HepG2 (cell line): ENCODE measurements around the gene IGIP. TPM values are rescaled to one million over a fixed set of nuclear protein-coding genes. Genes with fewer than 3 reads are reported as not detected.

Experiments used
- FIP1L1 ChIP-seq: fragments of 200-400 bp; formaldehyde crosslinking; IDR thresholded peaks from 2 replicates; pipeline ENCODE4 v1.6.1; 2018; ENCODE audit warnings: low read depth, mild to moderate bottlenecking, low read length, moderate library complexity, borderline replicate concordance; ENCODE audit not compliant: insufficient read depth
- GTF2F1 ChIP-seq: fragments of 150-350 bp; IDR thresholded peaks from 2 replicates; pipeline ENCODE4 v1.6.1; 2014; ENCODE audit warnings: low read length
- NCOR1 ChIP-seq: fragments of 200-600 bp; sonication (generic); IDR thresholded peaks from 2 replicates; pipeline ENCODE4 v1.7.0; 2017; ENCODE audit warnings: antibody characterized with exemption, low read length, borderline replicate concordance
- NR3C1 ChIP-seq: sonication (generic); formaldehyde crosslinking; IDR thresholded peaks from 2 replicates; pipeline ENCODE4 v1.4.0; 2020; ENCODE audit warnings: missing genetic modification reagents
- PITX1 ChIP-seq: sonication (generic); formaldehyde crosslinking; IDR thresholded peaks from 2 replicates; pipeline ENCODE4 v1.5.1; 2020; ENCODE audit warnings: mild to moderate bottlenecking, missing genetic modification reagents
- RARG ChIP-seq: sonication (generic); formaldehyde crosslinking; IDR thresholded peaks from 2 replicates; pipeline ENCODE4 v1.4.0; 2020; ENCODE audit warnings: low read depth, mild to moderate bottlenecking, missing genetic modification reagents
- REL ChIP-seq: sonication (generic); formaldehyde crosslinking; conservative IDR thresholded peaks from 2 replicates; pipeline ENCODE4 v1.8.0; 2022; ENCODE audit warnings: mild to moderate bottlenecking, missing genetic modification reagents, moderate library complexity
- SAFB2 ChIP-seq: sonication (generic); formaldehyde crosslinking; IDR thresholded peaks from 2 replicates; pipeline ENCODE4 v1.5.1; 2020; ENCODE audit warnings: missing genetic modification reagents, low read depth, mild to moderate bottlenecking, borderline replicate concordance
- SMAD1 ChIP-seq: sonication (generic); formaldehyde crosslinking; IDR thresholded peaks from 2 replicates; pipeline ENCODE4 v1.4.0; 2020; ENCODE audit warnings: missing genetic modification reagents, low read depth, mild to moderate bottlenecking, borderline replicate concordance
- SMC3 ChIP-seq: IDR thresholded peaks from 2 replicates; pipeline ENCODE4 v1.6.1; 2011; ENCODE audit warnings: low read length, improper control_type of control experiment
- SOX6 ChIP-seq, 2 experiments: fragments of 450-650 bp in 1 of 2; sonication (generic) in 1 of 2; formaldehyde crosslinking in 1 of 2; IDR thresholded peaks; 2 replicates each; pipeline versions ENCODE4 v1.4.0 to v1.6.1; 2017 to 2020; ENCODE audit warnings: antibody characterized with exemption in 1 of 2, mild to moderate bottlenecking in 1 of 2, missing genetic modification reagents in 1 of 2
- TARDBP ChIP-seq: sonication (generic); formaldehyde crosslinking; IDR thresholded peaks from 2 replicates; pipeline ENCODE4 v1.8.0; 2022; ENCODE audit warnings: mild to moderate bottlenecking, missing genetic modification reagents
- ZNF260 ChIP-seq: sonication (generic); formaldehyde crosslinking; IDR thresholded peaks from 2 replicates; pipeline ENCODE4 v1.4.0; 2020; ENCODE audit warnings: missing genetic modification reagents, low read depth, mild to moderate bottlenecking, borderline replicate concordance
- ZNF292 ChIP-seq: sonication (generic); formaldehyde crosslinking; IDR thresholded peaks from 2 replicates; pipeline ENCODE4 v1.8.1; 2022; ENCODE audit warnings: mild to moderate bottlenecking, low read depth, missing genetic modification reagents, borderline replicate concordance
- ZNF296 ChIP-seq: sonication (generic); formaldehyde crosslinking; conservative IDR thresholded peaks from 2 replicates; pipeline ENCODE4 v1.5.0; 2020; ENCODE audit warnings: mild to moderate bottlenecking, missing genetic modification reagents
- ZNF543 ChIP-seq: sonication (generic); formaldehyde crosslinking; IDR thresholded peaks from 2 replicates; pipeline ENCODE4 v1.4.0; 2020; ENCODE audit warnings: mild to moderate bottlenecking, missing genetic modification reagents
- ZNF552 ChIP-seq: sonication (generic); formaldehyde crosslinking; IDR thresholded peaks from 2 replicates; pipeline ENCODE4 v1.9.0; 2022; ENCODE audit warnings: missing genetic modification reagents, mild to moderate bottlenecking, borderline replicate concordance
- ZNF678 ChIP-seq: sonication (generic); formaldehyde crosslinking; IDR thresholded peaks from 2 replicates; pipeline ENCODE4 v1.4.0; 2020; ENCODE audit warnings: mild to moderate bottlenecking, missing genetic modification reagents
- ZNF879 ChIP-seq: sonication (generic); formaldehyde crosslinking; IDR thresholded peaks from 2 replicates; pipeline ENCODE4 v1.8.1; 2023; ENCODE audit warnings: missing genetic modification reagents
- polyA plus RNA-seq, 8 experiments: library from polyadenylated mRNA; depleted of rRNA in 3 of 8; stranded (reverse) in 7 of 8; unstranded in 1 of 8; fragments of >200 nt; fragmentation: Illumina TruSeq in 4 of 8; extraction: Trizol in 4 of 8; gene quantifications; 2 replicates each; pipeline versions ENCODE4 v1.2.1 to v1.2.3, GENCODE V29; 2011 to 2016; ENCODE audit warnings: low read depth in 4 of 8, missing spikeins in 1 of 8, mixed read lengths in 1 of 8; ENCODE audit not compliant: insufficient read depth in 1 of 8
- total RNA-seq, 5 experiments: library from RNA; depleted of rRNA; stranded (reverse); fragments of >200 nt; fragmentation: Illumina TruSeq; extraction: Trizol; gene quantifications; 2 replicates each; pipeline ENCODE4 v1.2.3, GENCODE V29; 2016; ENCODE audit warnings: low read depth in 1 of 5
- TF ChIP-seq, protein P1 (sequence below): sonication (generic); formaldehyde crosslinking; IDR thresholded peaks from 2 replicates; pipeline ENCODE4 v1.4.0; 2020; ENCODE audit warnings: mild to moderate bottlenecking, missing genetic modification reagents
- TF ChIP-seq, protein P2 (sequence below), 2 experiments: fragments of 450-650 bp in 1 of 2; sonication (generic) in 1 of 2; formaldehyde crosslinking; IDR thresholded peaks; 2 replicates each; pipeline versions ENCODE4 v1.5.0 to v1.8.0; 2020 to 2022; ENCODE audit warnings: mild to moderate bottlenecking in 1 of 2, missing genetic modification reagents in 1 of 2
- TF ChIP-seq, protein P3 (sequence below): sonication (generic); formaldehyde crosslinking; IDR thresholded peaks from 2 replicates; pipeline ENCODE4 v1.4.0; 2020; ENCODE audit warnings: mild to moderate bottlenecking, missing genetic modification reagents

IGIP gene
- total and polyA plus RNA-seq, 2 of the 13 experiments (the other 11 are each of a cell fraction or from before 2014, with no cell fraction given): 1.7 to 2.1 TPM

DNA sequence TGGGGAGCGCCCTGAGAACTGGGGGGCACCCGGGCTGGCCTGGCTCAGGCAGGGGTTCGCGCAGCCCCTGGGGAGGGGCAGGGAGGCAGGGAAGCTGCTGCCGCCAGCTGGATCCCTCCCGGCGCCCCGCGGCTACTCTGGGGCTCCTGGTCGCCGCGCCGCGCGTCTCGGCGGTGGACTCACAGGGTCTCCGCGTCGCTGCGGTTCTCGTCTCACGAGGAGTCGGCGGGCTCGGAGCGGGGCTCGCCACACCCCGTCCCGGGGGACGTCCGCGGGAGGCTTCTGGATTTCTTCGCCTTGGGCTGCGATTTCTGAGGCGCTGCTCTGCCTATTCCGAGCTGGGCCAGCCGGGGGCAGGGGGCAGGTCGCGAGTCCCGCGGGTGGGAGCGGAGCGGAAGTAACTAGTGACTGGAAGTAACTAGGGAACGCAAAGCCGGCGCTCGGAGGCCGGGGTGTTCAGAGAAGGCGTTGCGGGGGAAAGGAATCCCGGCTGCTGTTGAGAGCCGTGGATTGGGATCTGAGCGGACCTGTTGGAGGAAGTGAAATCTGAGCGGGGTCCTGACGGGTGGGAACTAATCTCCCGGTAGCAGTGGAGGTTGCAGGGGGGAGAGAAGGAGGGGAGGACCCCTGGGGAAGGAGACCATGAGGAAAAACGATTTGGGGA lies 49.8 kb downstream of the IGIP start (continued):
- TF ChIP-seq NCOR1 (no peak), PITX1 (no peak), SMAD1 (no peak), TARDBP (CRISPR knock-in tag) (no peak), ZNF543 (CRISPR knock-in tag) (peak; percentile 53; the same call in 1 of the 2 replicates), GTF2F1 (no peak), SOX6 (IDR thresholded peaks at IDR 0.05) (no peak), SOX6 (CRISPR knock-in tag; IDR thresholded peaks at IDR 0.05) (no peak; the same call in 1 of the 2 replicates), NR3C1 (CRISPR knock-in tag) (no peak), SAFB2 (no peak), ZNF260 (CRISPR knock-in tag) (no peak), FIP1L1 (no peak), RARG (CRISPR knock-in tag) (no peak), ZNF678 (CRISPR knock-in tag) (no peak), ZNF552 (CRISPR knock-in tag) (no peak), ZNF292 (CRISPR knock-in tag) (no peak), ZNF879 (CRISPR knock-in tag) (no peak), REL (CRISPR knock-in tag) (no peak; the same call in 1 of the 2 replicates), ZNF296 (no peak; the same call in 1 of the 2 replicates), SMC3 (no peak)
- TF ChIP-seq, protein P1, sequence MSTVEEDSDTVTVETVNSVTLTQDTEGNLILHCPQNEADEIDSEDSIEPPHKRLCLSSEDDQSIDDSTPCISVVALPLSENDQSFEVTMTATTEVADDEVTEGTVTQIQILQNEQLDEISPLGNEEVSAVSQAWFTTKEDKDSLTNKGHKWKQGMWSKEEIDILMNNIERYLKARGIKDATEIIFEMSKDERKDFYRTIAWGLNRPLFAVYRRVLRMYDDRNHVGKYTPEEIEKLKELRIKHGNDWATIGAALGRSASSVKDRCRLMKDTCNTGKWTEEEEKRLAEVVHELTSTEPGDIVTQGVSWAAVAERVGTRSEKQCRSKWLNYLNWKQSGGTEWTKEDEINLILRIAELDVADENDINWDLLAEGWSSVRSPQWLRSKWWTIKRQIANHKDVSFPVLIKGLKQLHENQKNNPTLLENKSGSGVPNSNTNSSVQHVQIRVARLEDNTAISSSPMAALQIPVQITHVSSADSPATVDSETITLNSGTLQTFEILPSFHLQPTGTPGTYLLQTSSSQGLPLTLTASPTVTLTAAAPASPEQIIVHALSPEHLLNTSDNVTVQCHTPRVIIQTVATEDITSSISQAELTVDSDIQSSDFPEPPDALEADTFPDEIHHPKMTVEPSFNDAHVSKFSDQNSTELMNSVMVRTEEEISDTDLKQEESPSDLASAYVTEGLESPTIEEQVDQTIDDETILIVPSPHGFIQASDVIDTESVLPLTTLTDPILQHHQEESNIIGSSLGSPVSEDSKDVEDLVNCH (CRISPR knock-in tag): no peak
- TF ChIP-seq, protein P2, sequence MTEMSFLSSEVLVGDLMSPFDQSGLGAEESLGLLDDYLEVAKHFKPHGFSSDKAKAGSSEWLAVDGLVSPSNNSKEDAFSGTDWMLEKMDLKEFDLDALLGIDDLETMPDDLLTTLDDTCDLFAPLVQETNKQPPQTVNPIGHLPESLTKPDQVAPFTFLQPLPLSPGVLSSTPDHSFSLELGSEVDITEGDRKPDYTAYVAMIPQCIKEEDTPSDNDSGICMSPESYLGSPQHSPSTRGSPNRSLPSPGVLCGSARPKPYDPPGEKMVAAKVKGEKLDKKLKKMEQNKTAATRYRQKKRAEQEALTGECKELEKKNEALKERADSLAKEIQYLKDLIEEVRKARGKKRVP (CRISPR knock-in tag; IDR thresholded peaks at IDR 0.05): no peak
- TF ChIP-seq, protein P3, sequence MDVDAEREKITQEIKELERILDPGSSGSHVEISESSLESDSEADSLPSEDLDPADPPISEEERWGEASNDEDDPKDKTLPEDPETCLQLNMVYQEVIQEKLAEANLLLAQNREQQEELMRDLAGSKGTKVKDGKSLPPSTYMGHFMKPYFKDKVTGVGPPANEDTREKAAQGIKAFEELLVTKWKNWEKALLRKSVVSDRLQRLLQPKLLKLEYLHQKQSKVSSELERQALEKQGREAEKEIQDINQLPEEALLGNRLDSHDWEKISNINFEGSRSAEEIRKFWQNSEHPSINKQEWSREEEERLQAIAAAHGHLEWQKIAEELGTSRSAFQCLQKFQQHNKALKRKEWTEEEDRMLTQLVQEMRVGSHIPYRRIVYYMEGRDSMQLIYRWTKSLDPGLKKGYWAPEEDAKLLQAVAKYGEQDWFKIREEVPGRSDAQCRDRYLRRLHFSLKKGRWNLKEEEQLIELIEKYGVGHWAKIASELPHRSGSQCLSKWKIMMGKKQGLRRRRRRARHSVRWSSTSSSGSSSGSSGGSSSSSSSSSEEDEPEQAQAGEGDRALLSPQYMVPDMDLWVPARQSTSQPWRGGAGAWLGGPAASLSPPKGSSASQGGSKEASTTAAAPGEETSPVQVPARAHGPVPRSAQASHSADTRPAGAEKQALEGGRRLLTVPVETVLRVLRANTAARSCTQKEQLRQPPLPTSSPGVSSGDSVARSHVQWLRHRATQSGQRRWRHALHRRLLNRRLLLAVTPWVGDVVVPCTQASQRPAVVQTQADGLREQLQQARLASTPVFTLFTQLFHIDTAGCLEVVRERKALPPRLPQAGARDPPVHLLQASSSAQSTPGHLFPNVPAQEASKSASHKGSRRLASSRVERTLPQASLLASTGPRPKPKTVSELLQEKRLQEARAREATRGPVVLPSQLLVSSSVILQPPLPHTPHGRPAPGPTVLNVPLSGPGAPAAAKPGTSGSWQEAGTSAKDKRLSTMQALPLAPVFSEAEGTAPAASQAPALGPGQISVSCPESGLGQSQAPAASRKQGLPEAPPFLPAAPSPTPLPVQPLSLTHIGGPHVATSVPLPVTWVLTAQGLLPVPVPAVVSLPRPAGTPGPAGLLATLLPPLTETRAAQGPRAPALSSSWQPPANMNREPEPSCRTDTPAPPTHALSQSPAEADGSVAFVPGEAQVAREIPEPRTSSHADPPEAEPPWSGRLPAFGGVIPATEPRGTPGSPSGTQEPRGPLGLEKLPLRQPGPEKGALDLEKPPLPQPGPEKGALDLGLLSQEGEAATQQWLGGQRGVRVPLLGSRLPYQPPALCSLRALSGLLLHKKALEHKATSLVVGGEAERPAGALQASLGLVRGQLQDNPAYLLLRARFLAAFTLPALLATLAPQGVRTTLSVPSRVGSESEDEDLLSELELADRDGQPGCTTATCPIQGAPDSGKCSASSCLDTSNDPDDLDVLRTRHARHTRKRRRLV (CRISPR knock-in tag): no peak
